Tibial nerve (tissue), 4 donors: ENCODE measurements around the gene SRPK3. TPM values are rescaled to one million over a fixed set of nuclear protein-coding genes. Genes with fewer than 3 reads are reported as not detected.

Source experiments
- DNase-seq, 2 donors: peaks; one replicate each; pipeline ENCODE4 v3.0.0-alpha.2; 2019; ENCODE audit warnings: low spot score in 2 of 2
- H3K27ac ChIP-seq, 4 donors: fragments of 200-600 bp; sonication (generic) in 3 of 4; one replicate each; pipeline ENCODE4 v1.5.1; 2017 to 2019; ENCODE audit warnings: mild to moderate bottlenecking in 1 of 4
- H3K27me3 ChIP-seq, 2 donors: fragments of 200-600 bp; sonication (generic) in 1 of 2; one replicate each; pipeline versions ENCODE4 v1.5.1 to v1.6.0; 2017 to 2019
- H3K36me3 ChIP-seq, 3 donors: fragments of 200-600 bp; sonication (generic); one replicate each; pipeline ENCODE4 v1.5.1; 2018 to 2019
- H3K4me1 ChIP-seq, 4 donors: fragments of 200-600 bp; sonication (generic) in 3 of 4; one replicate each; pipeline ENCODE4 v1.5.1; 2017 to 2019
- H3K4me3 ChIP-seq, 4 donors: fragments of 200-600 bp; sonication (generic) in 3 of 4; one replicate each; pipeline ENCODE4 v1.5.1; 2017 to 2019; ENCODE audit warnings: mild to moderate bottlenecking in 1 of 4, moderate library complexity in 1 of 4
- H3K9me3 ChIP-seq, 4 donors: fragments of 200-600 bp; sonication (generic) in 3 of 4; one replicate each; pipeline ENCODE4 v1.5.1; 2017 to 2019
- EP300 ChIP-seq, 2 donors: sonication (generic); formaldehyde crosslinking; IDR thresholded peaks; one replicate each; pipeline ENCODE4 v1.6.1; 2017; ENCODE audit warnings: antibody characterized with exemption in 2 of 2, mild to moderate bottlenecking in 1 of 2
- POLR2A ChIP-seq, 2 donors: fragments of 450-650 bp; IDR thresholded peaks; one replicate each; pipeline ENCODE4 v1.6.1; 2017; ENCODE audit warnings: antibody characterized with exemption in 2 of 2, mild to moderate bottlenecking in 2 of 2, moderate library complexity in 2 of 2
- WGBS, 2 donors: methylation state at CpG; one replicate each; pipeline ENCODE4 v1.1.5; 2018; 5-methylcytosine and 5-hydroxymethylcytosine counted together
- total RNA-seq, 4 donors: library from RNA; depleted of rRNA; stranded (reverse); fragments of >200 nt; gene quantifications; one replicate each; pipeline ENCODE4 v1.1.0, GENCODE V29; 2016
- TF ChIP-seq, protein P1 (sequence below), 5 experiments: fragments of 200-600 bp in 3 of 5; fragments of 450-650 bp in 2 of 5; sonication (generic) in 3 of 5; IDR thresholded peaks; one replicate each; pipeline ENCODE4 v1.5.1; 2016 to 2019; ENCODE audit warnings: antibody characterized with exemption in 5 of 5, mild to moderate bottlenecking in 3 of 5, moderate library complexity in 2 of 5

The SRPK3 gene
- total RNA-seq, 4 donors from 2014 or later: 0.87 to 5.1 (median 1.4) TPM

GRCh38 chrX:153767674-153768055 lies 13.2 kb upstream of the SRPK3 start:
- H3K27me3 ChIP-seq: no peaks in the 10 kb centered on the region
- H3K36me3 ChIP-seq: no peaks in the 10 kb centered on the region
- WGBS, 2 donors: 57 to 81% methylated on average over 8 to 18 of the region's 20 CpGs
- H3K9me3 ChIP-seq: no peaks in the 10 kb centered on the region
- H3K4me1 ChIP-seq: peaks cover 0 to 35% (median 3%) of the 10 kb centered on the region in 4 donors
- DNase-seq: no peak
- H3K27ac ChIP-seq: peak overlapping the region in 2 of 4 donors; percentile 78 to 82
- H3K4me3 ChIP-seq: peak overlapping the region in 1 of 4 donors; percentile 48
- TF ChIP-seq, protein P1, sequence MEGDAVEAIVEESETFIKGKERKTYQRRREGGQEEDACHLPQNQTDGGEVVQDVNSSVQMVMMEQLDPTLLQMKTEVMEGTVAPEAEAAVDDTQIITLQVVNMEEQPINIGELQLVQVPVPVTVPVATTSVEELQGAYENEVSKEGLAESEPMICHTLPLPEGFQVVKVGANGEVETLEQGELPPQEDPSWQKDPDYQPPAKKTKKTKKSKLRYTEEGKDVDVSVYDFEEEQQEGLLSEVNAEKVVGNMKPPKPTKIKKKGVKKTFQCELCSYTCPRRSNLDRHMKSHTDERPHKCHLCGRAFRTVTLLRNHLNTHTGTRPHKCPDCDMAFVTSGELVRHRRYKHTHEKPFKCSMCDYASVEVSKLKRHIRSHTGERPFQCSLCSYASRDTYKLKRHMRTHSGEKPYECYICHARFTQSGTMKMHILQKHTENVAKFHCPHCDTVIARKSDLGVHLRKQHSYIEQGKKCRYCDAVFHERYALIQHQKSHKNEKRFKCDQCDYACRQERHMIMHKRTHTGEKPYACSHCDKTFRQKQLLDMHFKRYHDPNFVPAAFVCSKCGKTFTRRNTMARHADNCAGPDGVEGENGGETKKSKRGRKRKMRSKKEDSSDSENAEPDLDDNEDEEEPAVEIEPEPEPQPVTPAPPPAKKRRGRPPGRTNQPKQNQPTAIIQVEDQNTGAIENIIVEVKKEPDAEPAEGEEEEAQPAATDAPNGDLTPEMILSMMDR (IDR thresholded peaks at IDR 0.05): no peak
- TF ChIP-seq POLR2A (IDR thresholded peaks at IDR 0.05): no peak
- TF ChIP-seq EP300 (IDR thresholded peaks at IDR 0.05): no peak

GRCh38 chrX:153768311-153769157 lies 12.3 kb upstream of the SRPK3 start:
- no peak for TF ChIP-seq POLR2A (IDR thresholded peaks at IDR 0.05)
- TF ChIP-seq, protein P1 (IDR thresholded peaks at IDR 0.05): peak in 1 of 5 experiments; percentile 10
- Histone ChIP-seq H3K4me1 (peaks cover 0 to 35% (median 3%) of the 10 kb centered on the region in 4 donors), H3K9me3 (no peaks in the 10 kb centered on the region), H3K36me3 (no peaks in the 10 kb centered on the region), H3K27me3 (no peaks in the 10 kb centered on the region), H3K27ac (peak overlapping the region in 2 of 4 donors; percentile 78 to 82), H3K4me3 (peak overlapping the region in 1 of 4 donors; percentile 48)
- no peak for DNase-seq
- 55 to 76% methylated on average over 4 to 13 of the region's 22 CpGs for WGBS, 2 donors

GRCh38 chrX:153769158-153769864 lies 11.5 kb upstream of the SRPK3 start:
- H3K4me1 ChIP-seq: peaks cover 0 to 32% (median 3%) of the 10 kb centered on the region in 4 donors
- 69 to 90% methylated on average over 2 to 16 of the region's 23 CpGs for WGBS, 2 donors
- no peak overlapping the region for H3K4me3 ChIP-seq
- DNase-seq: no peak
- H3K27me3 ChIP-seq: no peaks in the 10 kb centered on the region
- no peaks in the 10 kb centered on the region for H3K9me3 ChIP-seq
- peaks cover 0 to 5% (median 0%) of the 10 kb centered on the region in 3 donors for H3K36me3 ChIP-seq
- TF ChIP-seq EP300 (IDR thresholded peaks at IDR 0.05) (no peak), POLR2A (IDR thresholded peaks at IDR 0.05) (no peak)
- TF ChIP-seq, protein P1 (IDR thresholded peaks at IDR 0.05): no peak
- H3K27ac ChIP-seq: peak overlapping the region in 2 of 4 donors; percentile 78 to 82

GRCh38 chrX:153769865-153770600 lies 10.8 kb upstream of the SRPK3 start:
- peaks cover 0 to 12% (median 0%) of the 10 kb centered on the region in 3 donors for H3K36me3 ChIP-seq
- 45 to 74% methylated on average over 7 to 23 of the region's 25 CpGs for WGBS, 2 donors

More at GRCh38 chrX:153769865-153770600, 10.8 kb upstream of the SRPK3 start:
- Histone ChIP-seq H3K27ac (peak overlapping the region in 2 of 4 donors; percentile 78 to 82), H3K4me1 (peaks cover 0 to 25% (median 3%) of the 10 kb centered on the region in 4 donors), H3K4me3 (no peak overlapping the region), H3K27me3 (no peaks in the 10 kb centered on the region), H3K9me3 (no peaks in the 10 kb centered on the region)
- no peak for TF ChIP-seq POLR2A (IDR thresholded peaks at IDR 0.05)
- TF ChIP-seq EP300 (IDR thresholded peaks at IDR 0.05): no peak
- TF ChIP-seq, protein P1 (IDR thresholded peaks at IDR 0.05): no peak
- no peak for DNase-seq
